IPS-18c (cell line): ENCODE results near the gene FAM120A.
"Not testable (repeated sequence)": the region's sequence is repeated elsewhere in the genome, so short reads cannot be mapped to it uniquely, and the experiment has no call there.

Experiments used
- H3K4me3 ChIP-seq: 2 replicates; pipeline ENCODE4 v1.7.0; 2013; ENCODE audit warnings: low read depth, mild to moderate bottlenecking, low read length, moderate library complexity; ENCODE audit not compliant: insufficient read depth
- H3K9me3 ChIP-seq: one replicate; pipeline ENCODE4 v1.6.1; 2013; ENCODE audit warnings: mild to moderate bottlenecking, low read length, moderate library complexity; ENCODE audit not compliant: control insufficient read depth, insufficient read depth

Gene FAM120A

DNA sequence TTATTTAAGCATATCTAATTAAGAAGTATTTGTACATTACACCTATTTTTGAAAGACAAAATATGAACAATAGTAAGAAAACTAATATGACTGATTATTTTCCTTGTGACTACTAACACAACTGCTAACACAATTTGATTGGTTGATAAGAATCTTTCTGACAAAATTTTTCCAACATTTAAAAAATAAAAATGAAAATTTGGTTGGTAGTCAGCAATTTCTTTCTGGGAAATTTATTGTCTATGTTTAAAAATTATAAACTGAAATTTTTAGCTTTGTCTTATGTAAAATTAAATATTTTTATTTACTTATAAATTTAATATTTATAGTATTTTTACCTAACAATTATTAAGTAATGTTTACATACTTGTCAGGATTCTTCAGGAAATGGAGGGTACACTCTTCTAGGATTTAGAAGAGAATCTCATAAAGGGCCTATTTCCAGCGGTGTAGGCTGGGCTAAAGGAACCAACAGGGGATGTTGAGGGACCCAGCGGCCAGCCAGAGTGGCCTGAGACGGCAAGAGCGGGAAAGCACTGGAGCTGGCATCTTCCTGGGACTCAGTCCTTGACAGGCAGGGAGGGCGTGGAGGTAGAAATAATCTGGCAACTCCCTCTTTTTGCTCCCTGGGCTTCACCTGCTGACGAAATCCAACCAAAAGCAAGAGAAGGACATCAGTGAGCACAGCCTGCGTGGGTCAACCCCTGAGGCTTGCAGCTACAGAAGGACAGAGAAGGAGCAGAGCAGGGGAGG is 14.7 kb upstream of the FAM120A start:
- Histone ChIP-seq H3K4me3 (no peak overlapping the region), H3K9me3 (no peaks in the 10 kb centered on the region)

DNA sequence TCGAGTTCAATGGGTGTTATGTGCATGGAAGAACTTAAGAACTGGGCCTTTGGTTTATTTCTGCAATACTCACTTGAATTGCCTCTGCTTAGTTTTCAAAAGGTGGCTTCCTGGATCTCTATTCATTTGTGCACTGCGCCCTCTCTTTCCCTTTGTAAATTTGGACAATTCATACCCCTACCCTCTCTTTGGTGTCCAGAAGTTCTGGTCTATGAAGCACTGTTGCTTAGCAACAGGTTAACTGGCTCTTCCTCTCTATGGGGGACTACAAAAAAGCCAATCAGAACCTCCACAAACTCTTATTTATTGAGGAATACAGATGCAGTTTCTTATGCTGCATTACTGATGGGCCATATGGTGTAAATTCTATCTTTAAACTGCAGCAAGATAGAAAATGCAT is 13.5 kb upstream of the FAM120A start:
- Histone ChIP-seq H3K4me3 (no peak overlapping the region), H3K9me3 (no peaks in the 10 kb centered on the region)

DNA sequence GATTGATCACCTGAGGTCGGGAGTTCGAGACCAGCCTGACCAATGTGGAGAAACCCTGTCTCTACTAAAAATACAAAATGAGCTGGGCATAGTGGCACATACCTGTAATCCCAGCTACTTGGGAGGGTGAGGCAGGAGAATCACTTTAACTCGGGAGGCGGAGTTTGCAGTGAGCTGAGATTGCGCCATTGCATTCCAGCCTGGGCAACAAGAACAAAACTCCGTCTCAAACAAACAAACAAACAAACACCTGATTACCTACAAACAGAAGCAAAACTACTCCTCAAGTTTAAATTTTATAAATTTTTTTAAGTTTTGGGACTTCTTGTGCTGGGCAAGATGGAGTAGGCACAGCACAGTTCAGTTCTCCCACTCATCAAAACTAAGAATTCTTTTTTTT is 12.2 kb upstream of the FAM120A start:
- not testable (repeated sequence) for H3K4me3 ChIP-seq, H3K9me3 ChIP-seq

DNA sequence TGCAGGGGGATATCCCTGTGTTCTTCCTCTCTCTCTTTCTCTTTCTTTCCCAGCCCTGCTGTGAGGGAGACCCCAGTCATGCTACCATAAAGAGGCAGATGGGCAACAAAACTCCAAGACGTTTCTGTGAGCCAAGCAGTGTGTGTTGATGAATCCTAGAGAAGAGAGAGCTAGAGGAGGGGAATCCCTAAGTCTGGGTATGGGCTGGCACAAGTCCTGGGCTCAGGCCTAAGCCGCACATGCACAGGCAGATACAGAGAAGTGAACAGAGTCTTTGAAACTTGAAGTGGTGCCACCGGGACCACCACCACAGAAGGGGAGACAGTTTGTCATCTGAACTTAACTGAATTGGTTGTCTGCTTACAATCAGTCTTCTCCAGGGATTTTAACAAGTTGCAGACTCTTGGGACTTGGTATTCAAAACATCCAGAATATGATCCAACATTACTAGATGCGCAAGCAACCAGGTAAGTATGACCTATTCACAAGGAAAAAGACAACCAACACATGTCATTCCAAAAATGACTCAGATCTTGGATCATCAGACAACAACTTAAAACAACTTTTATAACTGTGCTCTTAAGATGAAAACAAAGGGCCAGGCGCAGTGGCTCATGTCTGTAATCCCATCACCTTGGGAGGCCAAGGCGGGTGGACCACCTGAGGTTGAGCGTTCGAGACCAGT is 10.4 kb upstream of the FAM120A start:
- H3K4me3 ChIP-seq, result no peak overlapping the region
- no peaks in the 10 kb centered on the region for H3K9me3 ChIP-seq

DNA sequence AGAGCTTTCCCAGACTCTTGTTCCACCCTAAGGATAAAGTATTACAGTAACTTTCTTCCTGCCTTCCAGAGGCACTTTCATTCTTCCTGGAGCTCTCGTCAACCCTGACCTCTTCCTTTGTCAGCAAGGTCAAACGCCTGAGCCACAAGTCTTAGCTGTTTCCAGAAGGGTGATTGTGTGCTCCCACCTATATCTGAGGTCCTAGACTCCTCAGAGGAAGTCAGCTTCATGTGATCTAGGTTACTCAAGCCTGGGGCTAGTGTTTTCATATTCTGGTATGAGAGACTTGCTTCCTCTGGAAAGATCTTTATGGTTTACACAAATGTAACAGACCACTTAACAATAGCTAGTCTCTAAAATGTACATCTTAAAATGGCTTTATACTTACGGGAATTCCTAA is 5.4 kb upstream of the FAM120A start:
- Histone ChIP-seq H3K9me3 (no peaks in the 10 kb centered on the region), H3K4me3 (no peak overlapping the region)

DNA sequence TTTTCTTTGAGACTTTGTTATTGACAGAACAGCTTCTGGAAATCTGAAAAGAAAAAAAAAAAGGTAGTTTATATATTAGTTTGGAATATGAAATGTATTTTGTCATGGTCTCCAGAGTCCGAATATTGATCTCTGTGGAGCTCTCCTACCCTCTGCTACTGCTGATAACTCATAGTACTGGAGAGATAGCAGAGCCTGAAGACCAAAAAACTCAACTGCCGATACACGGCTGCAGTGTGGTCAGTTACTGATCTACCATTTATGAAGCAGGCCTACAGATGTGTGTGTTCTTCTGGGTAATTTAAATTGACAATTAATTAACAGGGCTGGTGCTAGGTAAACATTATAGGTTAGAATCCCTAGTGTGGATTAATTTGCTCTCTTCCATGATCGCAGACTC is 3.8 kb upstream of the FAM120A start:
- no peak overlapping the region for H3K4me3 ChIP-seq
- peaks cover 1% of the 10 kb centered on the region for H3K9me3 ChIP-seq

DNA sequence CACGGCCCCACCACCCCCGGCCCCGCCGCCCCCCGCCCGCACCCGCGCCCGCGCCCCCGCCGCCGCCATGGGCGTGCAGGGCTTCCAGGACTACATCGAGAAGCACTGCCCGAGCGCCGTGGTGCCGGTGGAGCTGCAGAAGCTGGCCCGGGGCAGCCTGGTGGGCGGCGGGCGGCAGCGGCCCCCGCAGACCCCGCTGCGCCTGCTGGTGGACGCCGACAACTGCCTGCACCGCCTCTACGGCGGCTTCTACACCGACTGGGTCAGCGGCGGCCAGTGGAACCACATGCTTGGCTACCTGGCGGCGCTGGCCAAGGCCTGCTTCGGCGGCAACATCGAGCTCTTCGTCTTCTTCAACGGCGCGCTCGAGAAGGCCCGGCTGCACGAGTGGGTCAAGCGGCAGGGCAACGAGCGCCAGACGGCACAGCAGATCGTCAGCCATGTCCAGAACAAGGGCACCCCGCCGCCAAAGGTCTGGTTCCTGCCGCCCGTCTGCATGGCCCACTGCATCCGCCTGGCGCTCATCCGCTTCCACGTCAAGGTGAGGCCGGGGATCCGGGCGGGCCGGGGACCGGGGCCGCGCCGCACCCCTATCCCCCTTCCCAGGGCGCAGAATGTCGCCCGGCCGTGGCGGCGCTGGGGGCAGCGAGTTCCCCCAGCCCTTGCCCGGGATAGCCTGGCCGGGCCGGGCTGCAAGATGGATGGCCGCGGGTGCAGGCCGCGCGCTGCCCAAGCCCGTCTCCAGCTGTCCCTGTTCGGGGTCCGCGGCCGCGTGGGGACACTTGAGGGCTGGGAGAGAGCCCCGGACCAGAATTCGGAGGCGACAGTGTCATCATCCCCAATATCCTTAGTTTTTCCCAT is 594 bp downstream of the FAM120A start:
- Histone ChIP-seq H3K9me3 (peaks cover 2% of the 10 kb centered on the region), H3K4me3 (peak overlapping the region; percentile 94)

DNA sequence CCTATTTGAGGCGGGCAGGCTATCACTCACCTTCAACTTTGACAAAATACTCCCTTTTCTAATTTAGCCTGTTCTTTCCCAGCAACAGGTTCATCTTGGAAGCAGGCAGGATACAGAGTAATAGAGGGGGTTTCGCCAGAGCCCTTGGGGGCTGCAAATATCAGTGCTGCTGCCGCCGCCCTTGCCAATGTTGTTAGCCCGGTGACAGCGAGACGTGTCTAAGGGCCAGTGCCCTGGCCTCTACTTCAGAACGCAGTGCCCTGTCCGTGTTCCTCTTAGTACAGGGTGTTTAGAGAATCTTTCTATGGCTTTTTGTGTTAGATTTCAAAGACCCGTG is 1.2 kb downstream of the FAM120A start:
- peak overlapping the region; percentile 94 for H3K4me3 ChIP-seq

DNA sequence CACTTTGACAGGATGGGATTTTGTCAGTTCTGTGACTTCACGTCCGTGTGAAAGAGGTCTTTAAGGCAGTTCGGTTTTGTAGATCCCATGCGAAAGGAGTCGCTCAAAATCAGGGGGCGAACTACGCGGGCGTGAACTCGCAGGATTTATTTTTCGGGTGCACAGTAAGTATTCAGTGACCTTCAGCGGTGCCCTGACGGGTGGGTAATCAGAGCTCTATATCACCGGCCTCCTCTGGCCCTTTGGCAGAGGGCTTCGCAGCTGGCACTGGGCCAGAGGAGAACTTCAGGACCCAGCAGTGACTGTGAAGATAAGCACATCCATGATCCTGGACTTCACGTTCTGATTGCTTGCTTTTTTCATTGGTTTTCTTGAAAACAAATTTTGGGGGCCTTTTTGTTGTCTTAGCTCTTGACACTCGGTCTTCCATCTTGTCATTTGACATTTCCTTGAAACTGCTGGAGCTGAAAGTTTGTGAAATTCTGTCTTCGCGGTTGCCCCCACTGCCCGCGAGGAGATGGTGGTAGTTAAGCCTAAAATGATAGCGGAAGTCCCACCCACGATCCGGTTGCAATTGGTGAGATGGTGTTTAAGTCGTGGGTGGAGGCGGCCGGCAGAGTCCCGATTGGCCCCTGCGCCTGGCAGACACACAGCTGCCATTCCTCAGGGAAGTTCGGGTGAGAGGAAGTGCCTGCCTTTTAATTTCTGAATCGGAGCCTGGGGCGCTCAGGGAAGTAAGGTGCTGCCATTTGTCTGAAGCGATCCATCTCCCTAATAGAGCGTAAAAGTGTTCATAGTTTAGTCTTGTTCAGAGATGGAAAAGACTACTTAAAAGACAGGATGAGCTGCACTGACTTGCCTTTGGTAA is 1.8 kb downstream of the FAM120A start, which contains the start of gene FAM120AOS:
FAM120AOS (minus strand) TSS at position 535 of the 868 bp plus-strand sequence. CDS start 872 bp downstream, outside the sequence.
- Histone ChIP-seq H3K4me3 (peak within 1 kb of the TSS; percentile 94), H3K9me3 (peaks cover 2% of the 10 kb centered on the region)

More for the DNA sequence above, 1.2 kb downstream of the FAM120A start:
- H3K9me3 ChIP-seq, result peaks cover 2% of the 10 kb centered on the region

DNA sequence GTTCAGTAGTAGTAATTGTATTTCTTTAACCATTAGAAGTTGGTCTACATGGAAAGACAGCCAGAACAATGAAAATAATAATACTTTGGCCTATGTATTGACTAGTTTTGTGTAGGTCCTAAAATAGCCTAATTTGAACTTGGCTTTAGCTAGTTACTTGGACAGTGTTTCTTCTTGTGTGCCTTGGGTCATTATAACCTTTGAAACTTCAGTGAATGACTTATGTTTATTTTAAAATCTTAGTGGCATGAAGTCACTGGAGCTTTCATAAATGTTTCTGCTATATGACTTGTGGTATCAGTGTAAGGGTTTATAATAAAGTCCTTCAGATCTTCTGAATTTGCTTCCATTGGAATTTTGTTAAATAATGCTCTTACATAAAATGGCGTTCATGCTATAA is 4.5 kb downstream of the FAM120A start:
- H3K4me3 ChIP-seq, result no peak overlapping the region
- peaks cover 2% of the 10 kb centered on the region for H3K9me3 ChIP-seq

DNA sequence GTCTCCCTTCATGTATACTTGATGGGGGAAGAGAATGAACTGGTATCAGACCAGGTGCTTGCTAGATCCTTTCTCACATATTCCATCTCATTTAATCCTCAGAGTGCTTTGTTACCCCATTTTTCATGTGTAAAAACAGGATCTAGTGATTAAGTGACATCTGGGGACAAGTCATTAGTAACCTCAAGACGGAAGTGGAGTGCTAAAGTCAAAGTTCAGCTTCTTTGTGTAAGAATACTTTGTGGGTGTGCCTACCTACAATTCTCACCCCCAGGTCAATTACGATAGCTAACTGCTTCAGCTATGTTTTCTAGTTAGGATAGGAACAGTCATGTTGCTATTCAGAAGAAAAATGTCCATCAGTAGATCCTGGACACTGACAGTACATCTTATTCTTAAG is 5.0 kb downstream of the FAM120A start:
- peaks cover 2% of the 10 kb centered on the region for H3K9me3 ChIP-seq
- H3K4me3 ChIP-seq, result no peak overlapping the region

DNA sequence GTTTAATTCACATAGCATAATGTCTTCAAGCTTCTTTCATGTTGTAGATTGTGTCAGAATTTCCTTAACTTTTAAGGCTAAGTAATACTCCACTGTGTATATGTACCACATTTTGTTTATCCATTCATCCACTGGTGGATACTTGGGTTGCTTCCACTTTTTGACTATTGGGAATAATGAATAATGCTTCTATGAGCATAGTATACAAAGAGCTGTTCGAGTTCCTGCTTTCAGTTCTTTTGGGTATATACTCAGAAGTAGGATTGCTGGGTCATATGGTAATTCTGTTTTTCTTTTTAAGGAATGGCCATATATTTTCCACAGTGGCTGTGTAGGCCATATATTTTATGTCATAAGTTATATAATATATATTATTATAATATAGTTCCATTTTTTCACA is 5.5 kb downstream of the FAM120A start:
- H3K9me3 ChIP-seq, result peaks cover 2% of the 10 kb centered on the region
- H3K4me3 ChIP-seq, result no peak overlapping the region

DNA sequence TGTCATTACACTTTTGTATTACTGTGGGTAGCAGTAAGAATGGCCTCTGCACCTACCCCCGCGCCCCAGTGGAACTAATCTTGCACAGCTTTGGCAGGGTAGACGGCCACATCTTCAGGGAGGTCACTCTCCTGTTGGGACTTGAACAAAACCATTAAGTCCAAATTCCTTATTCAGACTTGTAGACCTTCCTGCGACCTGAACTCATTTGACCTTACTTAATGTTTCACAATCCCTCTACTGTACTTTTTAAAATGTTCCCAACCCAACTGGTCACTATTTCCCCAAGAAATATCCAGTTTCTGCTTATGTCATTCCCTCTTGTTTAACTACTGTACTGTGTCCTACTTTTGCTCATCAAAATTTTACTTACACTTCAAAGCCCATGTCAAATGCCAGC is 7.2 kb downstream of the FAM120A start:
- Histone ChIP-seq H3K4me3 (no peak overlapping the region), H3K9me3 (no peaks in the 10 kb centered on the region)

DNA sequence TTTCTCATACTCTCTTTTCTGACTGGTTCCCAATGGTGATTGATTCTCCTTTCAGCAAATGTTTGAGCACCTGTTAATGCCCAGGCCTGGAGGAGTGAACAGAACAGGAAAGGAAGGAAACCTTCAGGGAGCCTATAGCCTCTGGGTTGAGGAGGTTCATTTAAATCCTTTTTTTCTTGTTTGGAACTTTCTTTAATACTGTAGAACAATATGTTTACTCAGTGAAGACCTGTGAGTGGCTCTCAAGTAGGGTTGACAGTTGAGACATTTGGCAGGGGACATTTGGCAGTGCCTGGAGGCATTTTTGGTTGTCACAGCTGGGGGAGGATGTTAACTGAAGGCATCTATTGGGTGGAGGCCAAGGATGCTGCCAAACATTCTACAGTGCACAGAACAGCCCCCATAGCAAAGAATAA is 8.0 kb downstream of the FAM120A start:
- H3K9me3 ChIP-seq, result no peaks in the 10 kb centered on the region
- H3K4me3 ChIP-seq, result no peak overlapping the region

DNA sequence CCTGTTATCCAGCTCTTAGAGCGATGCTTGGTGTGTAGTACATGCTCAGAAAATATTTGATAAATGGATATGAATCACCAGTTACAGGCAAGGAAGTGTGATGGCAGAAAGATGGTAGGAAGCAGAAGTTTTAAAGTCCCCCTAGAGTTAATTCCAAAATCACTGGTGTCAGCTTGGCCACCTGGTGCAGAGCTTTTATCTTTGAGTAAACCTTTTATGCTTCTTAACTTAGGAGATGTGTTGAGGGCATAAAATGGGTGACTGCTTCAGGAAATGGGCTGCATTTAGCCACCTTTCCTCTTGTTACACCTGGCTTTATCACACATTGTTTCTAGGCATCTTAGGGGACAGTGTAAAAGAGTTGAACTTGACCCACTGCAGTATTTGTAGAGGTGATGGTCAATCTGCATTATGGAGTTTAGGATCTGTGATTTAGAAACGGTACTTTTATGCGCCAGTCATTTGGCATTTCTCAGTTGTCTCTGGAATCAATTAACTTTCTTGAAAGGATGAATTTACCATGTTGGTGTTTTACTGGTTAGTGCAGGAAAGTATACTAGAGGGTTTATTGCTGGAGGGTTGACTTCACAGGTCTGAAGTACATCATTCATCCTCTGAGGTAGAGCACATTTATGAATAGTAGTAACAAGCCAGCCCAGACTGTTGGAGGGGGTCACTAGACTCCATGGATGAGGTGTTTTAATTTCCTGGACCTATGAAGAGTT is 9.4 kb downstream of the FAM120A start:
- Histone ChIP-seq H3K4me3 (no peak overlapping the region), H3K9me3 (no peaks in the 10 kb centered on the region)

DNA sequence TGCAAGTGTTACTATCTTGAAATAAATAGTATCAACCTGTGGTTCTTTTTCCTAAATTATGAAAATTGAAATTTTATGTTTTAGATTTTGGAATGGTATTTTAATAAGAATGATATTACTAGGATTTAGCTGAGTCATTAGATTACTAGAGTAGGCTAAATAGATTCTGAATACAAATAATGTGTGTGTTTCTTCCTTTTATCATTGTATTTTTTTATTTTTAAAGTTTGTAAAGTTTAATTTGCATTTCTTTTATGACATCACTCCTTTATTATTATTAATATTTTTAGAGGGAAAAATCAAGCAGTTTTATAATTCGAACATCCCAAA is 9.9 kb downstream of the FAM120A start:
- no peak overlapping the region for H3K4me3 ChIP-seq

DNA sequence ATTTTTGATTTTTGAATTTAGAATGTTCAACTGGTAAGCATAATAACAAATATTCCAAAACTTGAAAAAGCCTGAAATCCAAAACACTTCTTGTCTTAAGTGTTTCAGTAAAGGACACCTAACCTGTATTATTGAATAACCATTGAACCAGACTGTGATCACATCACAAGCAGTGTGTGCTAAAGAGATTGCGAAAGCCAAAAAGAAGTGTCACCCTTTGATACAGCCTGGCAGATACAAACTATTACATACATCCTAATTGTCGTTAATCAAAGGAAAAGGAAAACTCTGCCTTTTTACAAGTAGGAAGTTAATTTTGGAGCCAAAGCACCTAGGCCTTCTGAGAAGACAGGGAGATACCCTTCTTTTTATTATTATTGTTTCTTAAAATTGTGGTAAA is 10.3 kb downstream of the FAM120A start:
- H3K4me3 ChIP-seq, result no peak overlapping the region
- H3K9me3 ChIP-seq, result no peaks in the 10 kb centered on the region

More for the DNA sequence above, 9.9 kb downstream of the FAM120A start:
- no peaks in the 10 kb centered on the region for H3K9me3 ChIP-seq
